Activated effector memory CD4-positive, alpha-beta T cell treated with anti-CD3 and anti-CD28 coated beads, Interleukin-2, amount 50 U/mL, for 16 hours (primary cell): ENCODE measurements around the gene PNKP.
A peak's percentile ranks its signal among the peaks of the same experiment; 100 is the strongest.

Experiments used
- DNase-seq: peaks from one replicate; pipeline ENCODE4 v3.0.0-alpha.2; 2020

The PNKP gene

GRCh38 chr19:49812997-49813861 lies 54.1 kb downstream of the PNKP start, which contains the start of gene FUZ:
Gene FUZ (minus strand): TSS chr19:49813292. CDS start chr19:49813106, 186 bp downstream.
- peak; percentile 97 for DNase-seq

- no peak for DNase-seq
Measured at GRCh38 chr19:49812452-49812996, 54.9 kb downstream of the PNKP start.

GRCh38 chr19:49811328-49811727 lies 56.0 kb downstream of the PNKP start:
- DNase-seq, result no peak
